ENCODE data around the gene TUBA1B. TPM values are rescaled to one million over a fixed set of nuclear protein-coding genes. Genes with fewer than 3 reads are reported as not detected.

The TUBA1B gene
- total and polyA plus RNA-seq, 2 of the 8 experiments (the other 6 are each of a cell fraction or from before 2014, with no cell fraction given) = 2,092 to 6,837 TPM

Small RNAs within 50 kb of the gene (small RNA-seq; reads per million reads assigned to genes)
- gene RF00019 (ENCODE audit: insufficient read depth) = not detected

Other genes with a start within 250 kb of the TUBA1B start
- 65.1 and 75.6 TPM in 2 replicates for gene FKBP11, start 205.9 kb downstream of the TUBA1B start, total RNA-seq (2021; fragmentation: NEBNext Ultra II Directional; extraction: Animal tissue kit (Norgen Biotek cat#: 25700))
- gene FKBP11, start 205.9 kb downstream of the TUBA1B start, polyA plus RNA-seq (2011; rRNA removed) = 45.7 and 53.9 TPM in 2 replicates
- gene ARF3, start 173.9 kb downstream of the TUBA1B start, total RNA-seq (2021; fragmentation: NEBNext Ultra II Directional; extraction: Animal tissue kit (Norgen Biotek cat#: 25700)) = 250 and 251 TPM in 2 replicates
- 231 and 262 TPM in 2 replicates for gene ARF3, start 173.9 kb downstream of the TUBA1B start, polyA plus RNA-seq (2011; rRNA removed)
- gene WNT10B, start 159.7 kb downstream of the TUBA1B start, total RNA-seq (2021; fragmentation: NEBNext Ultra II Directional; extraction: Animal tissue kit (Norgen Biotek cat#: 25700)) = 0.25 and 0.26 TPM in 2 replicates
- gene WNT10B, start 159.7 kb downstream of the TUBA1B start, polyA plus RNA-seq (2011; rRNA removed) = 1.8 and 1.9 TPM in 2 replicates
- not detected in 2 replicates for gene WNT1, start 153.1 kb downstream of the TUBA1B start, total RNA-seq (2021; fragmentation: NEBNext Ultra II Directional; extraction: Animal tissue kit (Norgen Biotek cat#: 25700))
- not detected in 2 replicates for gene WNT1, start 153.1 kb downstream of the TUBA1B start, polyA plus RNA-seq (2011; rRNA removed)
- gene DDN, start 132.0 kb downstream of the TUBA1B start, total RNA-seq (2021; fragmentation: NEBNext Ultra II Directional; extraction: Animal tissue kit (Norgen Biotek cat#: 25700)) = 0.21 and 0.30 TPM in 2 replicates
- 0.14 and 0.20 TPM in 2 replicates for gene DDN, start 132.0 kb downstream of the TUBA1B start, polyA plus RNA-seq (2011; rRNA removed)
- 36.3 and 38.6 TPM in 2 replicates for gene PRKAG1, start 112.6 kb downstream of the TUBA1B start, total RNA-seq (2021; fragmentation: NEBNext Ultra II Directional; extraction: Animal tissue kit (Norgen Biotek cat#: 25700))
- gene PRKAG1, start 112.6 kb downstream of the TUBA1B start, polyA plus RNA-seq (2011; rRNA removed) = 32.3 and 57.5 TPM in 2 replicates
- gene KMT2D, start 70.6 kb downstream of the TUBA1B start, total RNA-seq (2021; fragmentation: NEBNext Ultra II Directional; extraction: Animal tissue kit (Norgen Biotek cat#: 25700)) = 86.3 and 92.3 TPM in 2 replicates
- 9.1 and 15.7 TPM in 2 replicates for gene KMT2D, start 70.6 kb downstream of the TUBA1B start, polyA plus RNA-seq (2011; rRNA removed)
- gene RHEBL1, start 61.4 kb downstream of the TUBA1B start, total RNA-seq (2021; fragmentation: NEBNext Ultra II Directional; extraction: Animal tissue kit (Norgen Biotek cat#: 25700)) = 7.0 and 7.5 TPM in 2 replicates
- 8.1 and 9.4 TPM in 2 replicates for gene RHEBL1, start 61.4 kb downstream of the TUBA1B start, polyA plus RNA-seq (2011; rRNA removed)
- gene DHH, start 36.6 kb downstream of the TUBA1B start, total RNA-seq (2021; fragmentation: NEBNext Ultra II Directional; extraction: Animal tissue kit (Norgen Biotek cat#: 25700)) = 0.11 and 0.13 TPM in 2 replicates
- gene DHH, start 36.6 kb downstream of the TUBA1B start, polyA plus RNA-seq (2011; rRNA removed) = 0.03 and 0.09 TPM in 2 replicates
- 47.7 and 49.6 TPM in 2 replicates for gene LMBR1L, start 20.5 kb downstream of the TUBA1B start, total RNA-seq (2021; fragmentation: NEBNext Ultra II Directional; extraction: Animal tissue kit (Norgen Biotek cat#: 25700))
- gene LMBR1L, start 20.5 kb downstream of the TUBA1B start, polyA plus RNA-seq (2011; rRNA removed) = 36.6 and 54.6 TPM in 2 replicates
- 283 and 290 TPM in 2 replicates for gene TUBA1A, start 57.7 kb upstream of the TUBA1B start, total RNA-seq (2021; fragmentation: NEBNext Ultra II Directional; extraction: Animal tissue kit (Norgen Biotek cat#: 25700))
- gene TUBA1A, start 57.7 kb upstream of the TUBA1B start, polyA plus RNA-seq (2011; rRNA removed) = 789 and 1,018 TPM in 2 replicates
- gene TUBA1C, start 133.7 kb upstream of the TUBA1B start, total RNA-seq (2021; fragmentation: NEBNext Ultra II Directional; extraction: Animal tissue kit (Norgen Biotek cat#: 25700)) = 504 and 533 TPM in 2 replicates
- gene TUBA1C, start 133.7 kb upstream of the TUBA1B start, polyA plus RNA-seq (2011; rRNA removed) = 2,291 and 3,101 TPM in 2 replicates
- 0.96 and 1.4 TPM in 2 replicates for gene PRPH, start 163.8 kb upstream of the TUBA1B start, total RNA-seq (2021; fragmentation: NEBNext Ultra II Directional; extraction: Animal tissue kit (Norgen Biotek cat#: 25700))
- 0.79 and 1.1 TPM in 2 replicates for gene PRPH, start 163.8 kb upstream of the TUBA1B start, polyA plus RNA-seq (2011; rRNA removed)
- gene TROAP, start 191.9 kb upstream of the TUBA1B start, total RNA-seq (2021; fragmentation: NEBNext Ultra II Directional; extraction: Animal tissue kit (Norgen Biotek cat#: 25700)) = 52.0 and 54.0 TPM in 2 replicates
- 36.7 and 54.7 TPM in 2 replicates for gene TROAP, start 191.9 kb upstream of the TUBA1B start, polyA plus RNA-seq (2011; rRNA removed)
- 0.28 and 0.59 TPM in 2 replicates for gene C1QL4, start 205.8 kb upstream of the TUBA1B start, total RNA-seq (2021; fragmentation: NEBNext Ultra II Directional; extraction: Animal tissue kit (Norgen Biotek cat#: 25700))
- 0.63 and 0.77 TPM in 2 replicates for gene C1QL4, start 205.8 kb upstream of the TUBA1B start, polyA plus RNA-seq (2011; rRNA removed)
- 0.13 and 0.39 TPM in 2 replicates for gene DNAJC22, start 215.5 kb upstream of the TUBA1B start, total RNA-seq (2021; fragmentation: NEBNext Ultra II Directional; extraction: Animal tissue kit (Norgen Biotek cat#: 25700))
- gene DNAJC22, start 215.5 kb upstream of the TUBA1B start, polyA plus RNA-seq (2011; rRNA removed) = 0.19 and 0.20 TPM in 2 replicates
- 21.3 and 24.5 TPM in 2 replicates for gene SPATS2, start 236.1 kb upstream of the TUBA1B start, total RNA-seq (2021; fragmentation: NEBNext Ultra II Directional; extraction: Animal tissue kit (Norgen Biotek cat#: 25700))
- 12.7 and 19.2 TPM in 2 replicates for gene SPATS2, start 236.1 kb upstream of the TUBA1B start, polyA plus RNA-seq (2011; rRNA removed)